Loucy (cell line): ENCODE measurements around the gene FAM219A.
"Not testable (repeated sequence)": the region's sequence is repeated elsewhere in the genome, so short reads cannot be mapped to it uniquely, and the experiment has no call there.

Experiments
- H2AFZ ChIP-seq: fragments of 200-600 bp; sonication (generic); 2 replicates; pipeline ENCODE4 v1.6.0; 2016; ENCODE audit warnings: antibody characterized with exemption, mild to moderate bottlenecking, low read length, moderate library complexity
- H3F3A ChIP-seq: fragments of 200-600 bp; 2 replicates; pipeline ENCODE4 v1.6.0; 2016; ENCODE audit warnings: antibody characterized with exemption, low read depth, mild to moderate bottlenecking
- H3K27me3 ChIP-seq: fragments of 200-600 bp; sonication (generic); 2 replicates; pipeline ENCODE4 v1.6.1; 2014; ENCODE audit warnings: low read length, mild to moderate bottlenecking; ENCODE audit not compliant: insufficient read depth, poor library complexity, severe bottlenecking
- H3K36me3 ChIP-seq: fragments of 200-600 bp; sonication (generic); 2 replicates; pipeline ENCODE4 v1.6.1; 2016; ENCODE audit warnings: low read length; ENCODE audit not compliant: insufficient read depth
- H3K4me1 ChIP-seq: fragments of 200-600 bp; sonication (generic); 2 replicates; pipeline ENCODE4 v1.5.1; 2014; ENCODE audit warnings: low read length, mild to moderate bottlenecking; ENCODE audit not compliant: insufficient read depth, poor library complexity, severe bottlenecking
- H3K4me2 ChIP-seq: fragments of 200-600 bp; sonication (generic); 2 replicates; pipeline ENCODE4 v1.6.0; 2014; ENCODE audit warnings: antibody characterized with exemption, low read length, low read depth, mild to moderate bottlenecking; ENCODE audit not compliant: poor library complexity, severe bottlenecking
- H3K4me3 ChIP-seq: fragments of 200-600 bp; sonication (generic); 2 replicates; pipeline ENCODE4 v1.5.1; 2014; ENCODE audit warnings: low read length, mild to moderate bottlenecking, mixed read lengths; ENCODE audit not compliant: poor library complexity, severe bottlenecking
- H3K79me2 ChIP-seq: fragments of 200-600 bp; sonication (generic); 2 replicates; pipeline ENCODE4 v1.6.1; 2014; ENCODE audit warnings: low read length; ENCODE audit not compliant: insufficient read depth
- H3K9ac ChIP-seq: fragments of 200-600 bp; sonication (generic); 2 replicates; pipeline ENCODE4 v1.6.0; 2014; ENCODE audit warnings: mild to moderate bottlenecking, low read depth, low read length, moderate library complexity; ENCODE audit not compliant: poor library complexity, severe bottlenecking
- H3K9me2 ChIP-seq: fragments of 200-600 bp; sonication (generic); replicated peaks from 2 replicates; pipeline ENCODE4 v1.6.1; 2016; ENCODE audit warnings: low read depth, low read length, mixed read lengths
- H3K9me3 ChIP-seq: fragments of 200-600 bp; sonication (generic); 2 replicates; pipeline ENCODE4 v1.6.1; 2014; ENCODE audit warnings: mild to moderate bottlenecking, antibody characterized with exemption, low read length, low read depth; ENCODE audit not compliant: insufficient read depth
- H4K20me1 ChIP-seq: fragments of 200-600 bp; sonication (generic); 2 replicates; pipeline ENCODE4 v1.6.0; 2014; ENCODE audit warnings: antibody characterized with exemption, low read length, mild to moderate bottlenecking; ENCODE audit not compliant: insufficient read depth, poor library complexity, severe bottlenecking
- EZH2phosphoT487 ChIP-seq: fragments of 200-600 bp; IDR thresholded peaks from 2 replicates; pipeline ENCODE4 v1.6.1; 2018; ENCODE audit warnings: antibody characterized with exemption, mild to moderate bottlenecking, moderate library complexity, borderline replicate concordance
- TF ChIP-seq, protein P1 (sequence below): fragments of 200-600 bp; sonication (generic); conservative IDR thresholded peaks from 2 replicates; pipeline ENCODE4 v1.5.1; 2014; ENCODE audit warnings: mild to moderate bottlenecking, antibody characterized with exemption, low read length

Gene FAM219A

DNA sequence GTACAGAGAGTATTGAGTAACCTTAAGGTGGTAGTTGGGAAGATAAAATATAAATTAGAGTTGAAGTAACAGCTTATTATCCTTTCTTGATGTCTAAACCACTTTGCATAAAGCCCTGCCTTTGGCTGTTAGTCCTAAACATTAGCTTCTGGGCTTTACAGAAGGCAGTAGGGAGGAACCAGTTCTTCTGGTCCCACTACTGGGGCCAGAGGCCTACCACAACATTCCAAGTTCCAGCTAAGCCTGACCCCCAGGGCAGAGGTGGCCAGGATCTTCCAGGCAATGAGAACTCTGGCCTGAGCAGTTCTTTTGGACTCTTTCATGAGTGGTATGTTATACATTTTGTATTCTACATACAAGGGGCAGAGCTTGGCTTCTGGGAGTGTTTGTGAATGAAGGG, 26.3 kb upstream of the FAM219A start:
- H3F3A ChIP-seq = no peaks in the 10 kb centered on the region
- no peaks in the 10 kb centered on the region for H4K20me1 ChIP-seq
- H3K27me3 ChIP-seq = no peaks in the 10 kb centered on the region
- no peak overlapping the region for H3K4me2 ChIP-seq
- H3K36me3 ChIP-seq = no peaks in the 10 kb centered on the region
- no peaks in the 10 kb centered on the region for H3K4me1 ChIP-seq
- H2AFZ ChIP-seq = no peak overlapping the region
- H3K9me3 ChIP-seq = no peaks in the 10 kb centered on the region
- H3K4me3 ChIP-seq = no peak overlapping the region
- no peak for TF ChIP-seq EZH2phosphoT487
- TF ChIP-seq, protein P1, sequence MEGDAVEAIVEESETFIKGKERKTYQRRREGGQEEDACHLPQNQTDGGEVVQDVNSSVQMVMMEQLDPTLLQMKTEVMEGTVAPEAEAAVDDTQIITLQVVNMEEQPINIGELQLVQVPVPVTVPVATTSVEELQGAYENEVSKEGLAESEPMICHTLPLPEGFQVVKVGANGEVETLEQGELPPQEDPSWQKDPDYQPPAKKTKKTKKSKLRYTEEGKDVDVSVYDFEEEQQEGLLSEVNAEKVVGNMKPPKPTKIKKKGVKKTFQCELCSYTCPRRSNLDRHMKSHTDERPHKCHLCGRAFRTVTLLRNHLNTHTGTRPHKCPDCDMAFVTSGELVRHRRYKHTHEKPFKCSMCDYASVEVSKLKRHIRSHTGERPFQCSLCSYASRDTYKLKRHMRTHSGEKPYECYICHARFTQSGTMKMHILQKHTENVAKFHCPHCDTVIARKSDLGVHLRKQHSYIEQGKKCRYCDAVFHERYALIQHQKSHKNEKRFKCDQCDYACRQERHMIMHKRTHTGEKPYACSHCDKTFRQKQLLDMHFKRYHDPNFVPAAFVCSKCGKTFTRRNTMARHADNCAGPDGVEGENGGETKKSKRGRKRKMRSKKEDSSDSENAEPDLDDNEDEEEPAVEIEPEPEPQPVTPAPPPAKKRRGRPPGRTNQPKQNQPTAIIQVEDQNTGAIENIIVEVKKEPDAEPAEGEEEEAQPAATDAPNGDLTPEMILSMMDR = no peak
- H3K9ac ChIP-seq = no peak overlapping the region
- no peaks in the 10 kb centered on the region for H3K9me2 ChIP-seq
- no peaks in the 10 kb centered on the region for H3K79me2 ChIP-seq

DNA sequence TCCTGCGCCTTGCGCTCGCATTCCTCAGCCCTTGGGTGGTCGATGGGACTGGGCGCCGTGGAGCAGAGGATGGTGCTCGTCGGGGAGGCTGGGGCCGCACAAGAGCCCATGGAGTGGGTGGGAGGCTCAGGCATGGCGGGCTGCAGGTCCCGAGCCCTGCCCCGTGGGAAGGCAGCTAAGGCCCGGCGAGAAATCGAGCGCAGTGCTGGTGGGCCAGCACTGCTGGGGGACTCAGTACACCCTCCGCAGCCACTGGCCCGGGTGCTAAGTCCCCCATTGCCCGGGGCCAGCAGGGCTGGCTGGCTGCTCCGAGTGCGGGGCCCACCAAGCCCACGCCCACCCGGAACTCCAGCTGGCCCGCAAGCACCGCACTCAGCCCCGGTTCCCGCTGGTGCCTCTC, 24.4 kb upstream of the FAM219A start:
- not testable (repeated sequence) for H3K36me3 ChIP-seq, H3K4me1 ChIP-seq, H2AFZ ChIP-seq, H3K4me2 ChIP-seq, H4K20me1 ChIP-seq, H3K27me3 ChIP-seq, H3K9ac ChIP-seq, H3F3A ChIP-seq, H3K9me2 ChIP-seq, H3K79me2 ChIP-seq, H3K4me3 ChIP-seq, H3K9me3 ChIP-seq

DNA sequence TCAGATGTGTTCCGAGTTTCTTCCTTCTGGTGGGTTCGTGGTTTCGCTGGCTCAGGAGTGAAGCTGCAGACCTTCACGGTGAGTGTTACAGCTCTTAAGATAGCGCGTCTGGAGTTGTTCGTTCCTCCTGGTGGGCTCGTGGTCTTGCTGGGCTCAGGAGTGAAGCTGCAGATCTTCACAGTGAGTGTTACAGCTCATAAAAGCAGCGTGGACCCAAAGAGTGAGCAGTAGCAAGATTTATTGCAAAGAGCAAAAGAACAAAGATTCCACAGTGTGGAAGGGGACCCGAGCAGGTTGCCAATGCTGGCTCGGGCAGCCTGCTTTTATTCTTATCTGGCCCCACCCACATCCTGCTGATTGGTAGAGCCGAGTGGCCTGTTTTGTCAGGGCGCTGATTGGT, 23.2 kb upstream of the FAM219A start:
- not testable (repeated sequence) for H2AFZ ChIP-seq, H3K4me3 ChIP-seq, H4K20me1 ChIP-seq, H3K9me2 ChIP-seq, H3K79me2 ChIP-seq, H3K4me1 ChIP-seq, H3K9me3 ChIP-seq, H3F3A ChIP-seq, H3K9ac ChIP-seq, H3K4me2 ChIP-seq, H3K36me3 ChIP-seq, H3K27me3 ChIP-seq

DNA sequence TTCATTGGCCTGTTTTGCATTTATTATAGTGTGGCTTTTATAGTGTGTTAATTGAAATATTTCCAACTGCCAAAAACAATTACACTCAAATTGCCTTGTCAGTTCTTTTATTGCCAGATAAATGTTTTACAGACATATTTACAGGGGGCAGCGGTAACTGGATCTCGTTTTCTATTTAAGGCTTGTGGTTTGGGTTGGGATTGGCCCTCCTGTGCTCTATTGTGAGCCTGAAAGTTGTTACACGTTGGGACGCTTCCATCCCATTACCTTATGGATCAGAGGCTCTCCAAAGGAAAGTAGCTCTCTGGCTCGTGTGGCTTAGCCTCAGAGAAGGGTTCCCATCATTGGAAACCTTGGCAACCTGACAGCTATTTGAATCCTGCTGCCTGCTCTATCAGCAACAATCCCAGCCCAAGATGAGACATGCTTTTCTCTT, 21.1 kb upstream of the FAM219A start:
- no peaks in the 10 kb centered on the region for H3F3A ChIP-seq
- no peak overlapping the region for H3K4me2 ChIP-seq
- TF ChIP-seq, protein P1 = no peak
- no peak for TF ChIP-seq EZH2phosphoT487

More for the DNA sequence above, 21.1 kb upstream of the FAM219A start:
- no peaks in the 10 kb centered on the region for H3K27me3 ChIP-seq
- H2AFZ ChIP-seq = no peak overlapping the region
- H3K36me3 ChIP-seq = no peaks in the 10 kb centered on the region
- H4K20me1 ChIP-seq = no peaks in the 10 kb centered on the region
- H3K9me3 ChIP-seq = no peaks in the 10 kb centered on the region
- H3K4me1 ChIP-seq = no peaks in the 10 kb centered on the region
- H3K9ac ChIP-seq = no peak overlapping the region
- no peak overlapping the region for H3K4me3 ChIP-seq
- H3K79me2 ChIP-seq = no peaks in the 10 kb centered on the region
- no peaks in the 10 kb centered on the region for H3K9me2 ChIP-seq
